Mesenchymal stem cell (in vitro differentiated cells and primary cell): ENCODE measurements around the gene TRAK2.

Experiments used
- DNase-seq: peaks from one replicate; pipeline ENCODE4 v3.0.0-alpha.2; 2013
- H2AFZ ChIP-seq: one replicate; pipeline ENCODE4 v1.6.1; 2013; ENCODE audit warnings: low read depth, mild to moderate bottlenecking, control low read depth, inconsistent platforms, low read length, moderate library complexity
- H2AK5ac ChIP-seq: 2 replicates; pipeline ENCODE4 v1.6.1; 2013; ENCODE audit warnings: low read length, moderate library complexity, mild to moderate bottlenecking, inconsistent platforms; ENCODE audit not compliant: severe bottlenecking
- H2BK120ac ChIP-seq: one replicate; pipeline ENCODE4 v1.6.1; 2013; ENCODE audit warnings: low read depth, mild to moderate bottlenecking, inconsistent platforms, low read length, moderate library complexity
- H2BK12ac ChIP-seq, 2 experiments: one replicate each; pipeline ENCODE4 v1.6.1; 2013; ENCODE audit warnings: inconsistent platforms in 2 of 2, low read length in 2 of 2, mild to moderate bottlenecking in 2 of 2, moderate library complexity in 2 of 2, control low read depth in 1 of 2
- H2BK15ac ChIP-seq: one replicate; pipeline ENCODE4 v1.6.1; 2013; ENCODE audit warnings: mild to moderate bottlenecking, low read depth, inconsistent platforms; ENCODE audit not compliant: poor library complexity, severe bottlenecking
- H2BK5ac ChIP-seq: 2 replicates; pipeline ENCODE4 v1.6.1; 2013; ENCODE audit warnings: low read depth, mild to moderate bottlenecking, low read length, control low read depth, inconsistent platforms; ENCODE audit not compliant: poor library complexity, severe bottlenecking
- H3K14ac ChIP-seq, 2 experiments: one replicate each; pipeline ENCODE4 v1.6.1; 2013; ENCODE audit warnings: inconsistent platforms in 2 of 2, low read length in 2 of 2, control low read depth in 1 of 2, mild to moderate bottlenecking in 1 of 2, moderate library complexity in 1 of 2
- H3K18ac ChIP-seq, 2 experiments: one replicate each; pipeline ENCODE4 v1.6.1; 2013; ENCODE audit warnings: inconsistent platforms in 2 of 2, low read length in 2 of 2, control low read depth in 1 of 2, low read depth in 1 of 2, mild to moderate bottlenecking in 1 of 2
- H3K23ac ChIP-seq, 2 experiments: one replicate each; pipeline ENCODE4 v1.6.1; 2013; ENCODE audit warnings: inconsistent platforms in 2 of 2, low read length in 2 of 2, mild to moderate bottlenecking in 2 of 2, moderate library complexity in 2 of 2, control low read depth in 1 of 2
- H3K27ac ChIP-seq: 2 replicates; pipeline ENCODE4 v1.5.1; 2013; ENCODE audit warnings: mild to moderate bottlenecking, moderate library complexity, low read length, control low read depth, inconsistent platforms; ENCODE audit not compliant: poor library complexity, severe bottlenecking
- H3K27me3 ChIP-seq, 2 experiments: 2 replicates each; pipeline versions ENCODE4 v1.6.1 to v1.7.0; 2013; ENCODE audit warnings: low read length in 2 of 2, mild to moderate bottlenecking in 2 of 2, moderate library complexity in 2 of 2, control low read depth in 1 of 2, inconsistent platforms in 1 of 2; ENCODE audit not compliant: control insufficient read depth in 1 of 2, insufficient read depth in 1 of 2
- H3K36me3 ChIP-seq, 2 experiments: 2 replicates each; pipeline versions ENCODE4 v1.6.1 to v1.7.0; 2013; ENCODE audit warnings: low read length in 2 of 2, control low read depth in 1 of 2, inconsistent platforms in 1 of 2, low read depth in 1 of 2, mild to moderate bottlenecking in 1 of 2; ENCODE audit not compliant: insufficient read depth in 2 of 2, control insufficient read depth in 1 of 2
- H3K4ac ChIP-seq, 2 experiments: one replicate each; pipeline ENCODE4 v1.6.1; 2013; ENCODE audit warnings: inconsistent platforms in 2 of 2, low read length in 2 of 2, mild to moderate bottlenecking in 2 of 2, moderate library complexity in 2 of 2, control low read depth in 1 of 2, low read depth in 1 of 2
- H3K4me1 ChIP-seq: 2 replicates; pipeline ENCODE4 v1.6.1; 2013; ENCODE audit warnings: low read depth, low read length, control low read depth; ENCODE audit not compliant: control insufficient read depth, insufficient read depth
- H3K4me2 ChIP-seq: 2 replicates; pipeline ENCODE4 v1.6.1; 2013; ENCODE audit warnings: low read length, mild to moderate bottlenecking, inconsistent platforms; ENCODE audit not compliant: poor library complexity, severe bottlenecking
- H3K4me3 ChIP-seq, 2 experiments: 2 replicates each; pipeline versions ENCODE4 v1.5.1 to v1.7.0; 2013; ENCODE audit warnings: low read length in 2 of 2, mild to moderate bottlenecking in 2 of 2, control low read depth in 1 of 2, low read depth in 1 of 2; ENCODE audit not compliant: insufficient read depth in 1 of 2
- H3K79me1 ChIP-seq: replicated peaks from 2 replicates; pipeline ENCODE4 v1.6.1; 2013; ENCODE audit warnings: mild to moderate bottlenecking, control low read depth, low read length, inconsistent platforms; ENCODE audit not compliant: poor library complexity, severe bottlenecking
- H3K9ac ChIP-seq: 2 replicates; pipeline ENCODE4 v1.7.0; 2013; ENCODE audit warnings: mild to moderate bottlenecking, low read length, moderate library complexity
- H3K9me3 ChIP-seq: 2 replicates; pipeline ENCODE4 v1.7.0; 2013; ENCODE audit warnings: mild to moderate bottlenecking, low read length; ENCODE audit not compliant: control insufficient read depth
- H4K8ac ChIP-seq: one replicate; pipeline ENCODE4 v1.6.1; 2013; ENCODE audit warnings: inconsistent platforms, mild to moderate bottlenecking, low read length, moderate library complexity
- H4K91ac ChIP-seq: one replicate; pipeline ENCODE4 v1.6.1; 2013; ENCODE audit warnings: mild to moderate bottlenecking, low read length, inconsistent platforms
- WGBS: methylation state at CpG from one replicate; pipeline ENCODE4 v1.1.7; 2013; ENCODE audit warnings: mixed read lengths; 5-methylcytosine and 5-hydroxymethylcytosine counted together

Gene TRAK2

DNA sequence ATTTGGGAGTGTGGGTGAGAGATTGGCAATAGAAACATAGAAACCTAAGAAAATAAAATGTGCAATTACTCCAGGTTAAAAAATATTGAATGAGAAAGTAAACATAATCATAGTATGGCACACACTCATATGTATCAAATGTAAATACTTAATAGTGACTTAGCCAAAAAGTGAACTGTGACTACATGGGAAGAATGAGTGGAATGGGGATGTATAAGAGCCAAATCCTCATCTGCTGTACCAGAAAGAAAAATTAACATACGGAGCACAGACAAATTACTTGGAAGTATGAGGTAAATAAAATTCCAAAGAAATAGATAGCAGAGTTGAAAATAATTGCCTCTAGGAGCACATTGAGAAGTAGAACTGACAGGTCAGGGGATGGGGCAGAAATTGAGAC, 98.1 kb downstream of the TRAK2 start:
- Histone ChIP-seq H2BK5ac (no peak overlapping the region), H3K4ac (no peak overlapping the region), H3K27me3 (no peaks in the 10 kb centered on the region), H3K14ac (no peak overlapping the region), H3K4me2 (no peak overlapping the region), H2BK12ac (no peak overlapping the region), H3K36me3 (peaks cover 15 to 21% of the 10 kb centered on the region in 2 experiments), H3K23ac (no peak overlapping the region), H3K79me1 (no peaks in the 10 kb centered on the region), H3K18ac (no peak overlapping the region), H4K8ac (no peak overlapping the region), H2AFZ (no peak overlapping the region), H3K9ac (no peak overlapping the region), H3K27ac (no peak overlapping the region), H3K9me3 (no peaks in the 10 kb centered on the region), H4K91ac (no peak overlapping the region), H2AK5ac (no peak overlapping the region), H3K4me3 (peak overlapping the region in 1 of 2 experiments; percentile 11), H2BK120ac (no peak overlapping the region), H3K4me1 (no peaks in the 10 kb centered on the region), H2BK15ac (no peak overlapping the region)
- 100% methylated on average over 1 of the region's 1 CpG for WGBS
- no peak for DNase-seq

- no peak overlapping the region for H2AFZ ChIP-seq
- WGBS: 94% methylated on average over 4 of the region's 4 CpGs
- H3K4me3 ChIP-seq: no peak overlapping the region
- no peak overlapping the region for H3K18ac ChIP-seq
- no peak overlapping the region for H3K14ac ChIP-seq
- H2BK120ac ChIP-seq: no peak overlapping the region
- no peak for DNase-seq
- no peaks in the 10 kb centered on the region for H3K79me1 ChIP-seq
- H3K23ac ChIP-seq: no peak overlapping the region
- peaks cover 18 to 29% of the 10 kb centered on the region in 2 experiments for H3K36me3 ChIP-seq
- H2BK5ac ChIP-seq: no peak overlapping the region
- H2AK5ac ChIP-seq: no peak overlapping the region
- H2BK12ac ChIP-seq: no peak overlapping the region
- no peak overlapping the region for H3K4me2 ChIP-seq
- H4K91ac ChIP-seq: no peak overlapping the region
- H3K4me1 ChIP-seq: no peaks in the 10 kb centered on the region
- no peak overlapping the region for H4K8ac ChIP-seq
- no peaks in the 10 kb centered on the region for H3K9me3 ChIP-seq
- no peak overlapping the region for H3K9ac ChIP-seq
- no peak overlapping the region for H3K27ac ChIP-seq
- no peak overlapping the region for H2BK15ac ChIP-seq
- no peaks in the 10 kb centered on the region for H3K27me3 ChIP-seq
- H3K4ac ChIP-seq: no peak overlapping the region
Observed at GRCh38 chr2:201350879-201351278, 100.4 kb downstream of the TRAK2 start.

DNA sequence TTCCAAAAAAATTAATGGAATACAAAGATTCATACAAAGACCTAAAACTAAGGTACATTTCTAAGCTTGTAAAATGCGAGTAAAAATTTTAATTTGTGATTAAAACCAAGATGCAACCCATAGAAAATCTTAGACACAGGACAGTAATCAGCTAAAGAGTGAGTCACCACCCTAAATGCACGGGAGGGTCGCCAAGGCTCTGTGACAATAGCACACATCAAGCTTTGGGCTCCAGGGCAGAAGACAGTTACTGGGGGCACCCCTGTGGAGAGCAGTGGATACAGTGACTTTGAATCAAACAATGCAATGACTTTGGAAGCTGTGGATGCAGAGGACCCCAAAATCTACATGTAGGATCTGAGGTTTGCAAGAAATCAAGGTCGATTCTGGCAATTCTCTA, 101.7 kb downstream of the TRAK2 start:
- H2BK120ac ChIP-seq: no peak overlapping the region
- no peak overlapping the region for H2BK5ac ChIP-seq
- no peak overlapping the region for H3K27ac ChIP-seq
- no peak overlapping the region for H2BK12ac ChIP-seq
- H3K36me3 ChIP-seq: peaks cover 20 to 39% of the 10 kb centered on the region in 2 experiments
- no peak overlapping the region for H4K91ac ChIP-seq
- no peak overlapping the region for H4K8ac ChIP-seq
- H2BK15ac ChIP-seq: no peak overlapping the region
- no peak overlapping the region for H3K23ac ChIP-seq
- H3K4me3 ChIP-seq: no peak overlapping the region
- H3K18ac ChIP-seq: no peak overlapping the region
- no peak overlapping the region for H3K4ac ChIP-seq
- no peaks in the 10 kb centered on the region for H3K79me1 ChIP-seq
- H3K14ac ChIP-seq: no peak overlapping the region
- H3K27me3 ChIP-seq: no peaks in the 10 kb centered on the region
- H3K4me2 ChIP-seq: no peak overlapping the region
- no peaks in the 10 kb centered on the region for H3K4me1 ChIP-seq
- no peaks in the 10 kb centered on the region for H3K9me3 ChIP-seq
- no peak overlapping the region for H3K9ac ChIP-seq
- DNase-seq: no peak
- no peak overlapping the region for H2AFZ ChIP-seq
- 63% methylated on average over 3 of the region's 4 CpGs for WGBS
- H2AK5ac ChIP-seq: no peak overlapping the region

- no peak overlapping the region for H3K23ac ChIP-seq
- H3K79me1 ChIP-seq: no peaks in the 10 kb centered on the region
- no peak overlapping the region for H4K91ac ChIP-seq
- peaks cover 17 to 46% of the 10 kb centered on the region in 2 experiments for H3K36me3 ChIP-seq
- H3K4ac ChIP-seq: no peak overlapping the region
- no peak overlapping the region for H3K14ac ChIP-seq
- no peak overlapping the region for H2BK120ac ChIP-seq
- no peak overlapping the region for H2BK5ac ChIP-seq
- no peak overlapping the region for H3K18ac ChIP-seq
- no peaks in the 10 kb centered on the region for H3K9me3 ChIP-seq
- no peak overlapping the region for H2BK12ac ChIP-seq
- H3K27me3 ChIP-seq: no peaks in the 10 kb centered on the region
- H3K27ac ChIP-seq: no peak overlapping the region
- H2AK5ac ChIP-seq: no peak overlapping the region
- H3K4me3 ChIP-seq: no peak overlapping the region
- WGBS: 84% methylated on average over 1 of the region's 1 CpG
- H2AFZ ChIP-seq: no peak overlapping the region
- no peak overlapping the region for H3K4me2 ChIP-seq
- H3K9ac ChIP-seq: no peak overlapping the region
- H4K8ac ChIP-seq: no peak overlapping the region
- DNase-seq: no peak
- H3K4me1 ChIP-seq: no peaks in the 10 kb centered on the region
- H2BK15ac ChIP-seq: no peak overlapping the region
Observed at GRCh38 chr2:201348758-201349157, 102.5 kb downstream of the TRAK2 start.
